Panc1 (cell line): ENCODE results near the gene POLE4. TPM values are rescaled to one million over a fixed set of nuclear protein-coding genes. Genes with fewer than 3 reads are reported as not detected.

ENCODE experiments used
- ATAC-seq: fragments of 200-7000 bp; cut with Tn5 transposase; 2 replicates; pipeline ENCODE4 v1.9.1; 2020; ENCODE audit warnings: mild to moderate bottlenecking, moderate library complexity
- BruUV-seq: library from RNA; stranded (reverse); fragments of 400-500 nt; replicated peaks from 2 replicates; lab custom pipeline; 2021; lab: Mats Ljungman, UMichigan
- CTCF ChIA-PET: fragments of 300-600 bp; sonication (Branson Sonifier 250); formaldehyde crosslinking; loops from one replicate; lab custom pipeline; 2022; ENCODE audit warnings: antibody characterized with exemption; lab: Charles Lee
- POLR2A ChIA-PET: fragments of 300-600 bp; sonication (Branson Sonifier 250); formaldehyde crosslinking; loops from one replicate; lab custom pipeline; 2022; ENCODE audit warnings: antibody characterized with exemption; lab: Charles Lee
- DNase-seq: peaks from one replicate; pipeline ENCODE4 v3.0.0-alpha.2; 2010; ENCODE audit warnings: low read depth, low spot score
- H3K27ac ChIP-seq: 2 replicates; pipeline ENCODE4 v1.5.1; 2011; ENCODE audit warnings: mild to moderate bottlenecking, low read length, inconsistent platforms
- H3K27me3 ChIP-seq: fragments of 200-500 bp; sonication (Bioruptor generic); 2 replicates; pipeline ENCODE4 v1.6.0; 2014; ENCODE audit warnings: low read length, inconsistent platforms; ENCODE audit not compliant: control insufficient read depth, insufficient read depth
- H3K36me3 ChIP-seq: fragments of 200-500 bp; sonication (Bioruptor generic); 2 replicates; pipeline ENCODE4 v1.5.1; 2014; ENCODE audit warnings: inconsistent platforms, mild to moderate bottlenecking, low read length, moderate library complexity; ENCODE audit not compliant: control insufficient read depth, insufficient read depth
- H3K4me1 ChIP-seq: 2 replicates; pipeline ENCODE4 v1.5.1; 2011; ENCODE audit warnings: inconsistent platforms, mild to moderate bottlenecking, low read length, moderate library complexity; ENCODE audit not compliant: control insufficient read depth, insufficient read depth
- H3K4me3 ChIP-seq, 2 experiments: 2 replicates each; pipeline ENCODE4 v1.5.1; 2011 to 2012; ENCODE audit warnings: low read depth in 2 of 2, low read length in 2 of 2, mild to moderate bottlenecking in 2 of 2, inconsistent platforms in 1 of 2, moderate library complexity in 1 of 2
- H3K9me3 ChIP-seq: fragments of 200-500 bp; sonication (Bioruptor generic); 2 replicates; pipeline ENCODE4 v1.5.1; 2014; ENCODE audit warnings: low read depth, mild to moderate bottlenecking, inconsistent platforms, low read length, moderate library complexity; ENCODE audit not compliant: control insufficient read depth, insufficient read depth
- CTCF ChIP-seq: fragments of 450-650 bp; IDR thresholded peaks from 2 replicates; pipeline ENCODE4 v1.5.1; 2017; ENCODE audit warnings: mild to moderate bottlenecking
- POLR2AphosphoS5 ChIP-seq: IDR thresholded peaks from 2 replicates; pipeline ENCODE4 v1.6.1; 2012; ENCODE audit warnings: mild to moderate bottlenecking, low read depth, low read length, moderate library complexity
- REST ChIP-seq, 2 experiments: IDR thresholded peaks; 2 replicates each; pipeline ENCODE4 v1.6.1; 2011 to 2012; ENCODE audit warnings: low read depth in 2 of 2, control low read depth in 1 of 2, low read length in 1 of 2, mild to moderate bottlenecking in 1 of 2, moderate library complexity in 1 of 2; ENCODE audit not compliant: insufficient read depth in 1 of 2
- SIN3A ChIP-seq: IDR thresholded peaks from 2 replicates; pipeline ENCODE4 v1.6.1; 2012; ENCODE audit warnings: low read depth, mild to moderate bottlenecking, low read length, moderate library complexity, borderline replicate concordance; ENCODE audit not compliant: insufficient read depth
- TCF7L2 ChIP-seq: IDR thresholded peaks from 2 replicates; pipeline ENCODE4 v1.6.1; 2011; ENCODE audit warnings: mild to moderate bottlenecking, low read depth, low read length, inconsistent platforms
- in situ Hi-C: cut with HindIII; loops from 2 replicates; pipeline ENCODE4 v1.10.0; 2016; ENCODE audit warnings: low sequenced_read_pairs, low pct_unique_long_range_greater_than_20kb
- intact Hi-C: fragments of 100-400 bp; cut with micrococcal nuclease; formaldehyde crosslinking; loops from one replicate; pipeline ENCODE4 v1.10.0; 2022; ENCODE audit not compliant: unreplicated experiment
- total RNA-seq: library from RNA; stranded (reverse); gene quantifications from one replicate; pipeline ENCODE4 v1.2.1, GENCODE V29; 2021; ENCODE audit not compliant: unreplicated experiment

The POLE4 gene
- total RNA-seq, 1 experiment from 2014 or later = 103 TPM

GRCh38 chr2:74966887-74967286, 8.4 kb downstream of the POLE4 start:
- DNase-seq (no peak), ATAC-seq (no peak)
- H3K27me3 ChIP-seq = no peaks in the 10 kb centered on the region
- CTCF ChIA-PET = no interaction called here
- no TSS peak for BruUV-seq
- no peak for TF ChIP-seq SIN3A
- H3K9me3 ChIP-seq = peaks cover 6% of the 10 kb centered on the region; the same call in 1 of the 2 replicates
- in situ Hi-C loops (no loop called here), intact Hi-C loops (no loop called here)
- H3K4me1 ChIP-seq = no peaks in the 10 kb centered on the region
- peaks cover 2% of the 10 kb centered on the region; the same call in 1 of the 2 replicates for H3K36me3 ChIP-seq
- POLR2A ChIA-PET = interaction anchor here (0.7 kb wide), 1 partner anchor 153 kb away, joined by 4 read pairs; no protein-coding TSS in a partner anchor
- no peak overlapping the region for H3K27ac ChIP-seq
- H3K4me3 ChIP-seq = no peak overlapping the region

GRCh38 chr2:74975016-74975415, 16.6 kb downstream of the POLE4 start:
- ATAC-seq (no peak), DNase-seq (no peak)
- H3K27me3 ChIP-seq = no peaks in the 10 kb centered on the region
- intact Hi-C loops = no loop called here
- in situ Hi-C loops = no loop called here
- no peak overlapping the region for H3K4me3 ChIP-seq
- no peaks in the 10 kb centered on the region for H3K9me3 ChIP-seq
- TF ChIP-seq POLR2AphosphoS5 = no peak
- TF ChIP-seq REST (IDR thresholded peaks at IDR 0.05; ENCODE audit: insufficient read depth in 1 of 2, low read depth in 2 of 2, low read length in 1 of 2) = no peak
- TF ChIP-seq TCF7L2 = no peak
- no peak for TF ChIP-seq CTCF
- no peak for TF ChIP-seq SIN3A
- POLR2A ChIA-PET = no interaction called here
- no peaks in the 10 kb centered on the region for H3K4me1 ChIP-seq
- no peaks in the 10 kb centered on the region for H3K36me3 ChIP-seq
- BruUV-seq = no TSS peak
- CTCF ChIA-PET = no interaction called here
- H3K27ac ChIP-seq = no peak overlapping the region

- CTCF ChIA-PET = no interaction called here
- no peaks in the 10 kb centered on the region for H3K4me1 ChIP-seq
Observed at GRCh38 chr2:74979844-74980243, 21.4 kb downstream of the POLE4 start.

More at GRCh38 chr2:74979844-74980243, 21.4 kb downstream of the POLE4 start:
- Histone ChIP-seq H3K9me3 (no peaks in the 10 kb centered on the region), H3K27ac (no peak overlapping the region), H3K27me3 (no peaks in the 10 kb centered on the region), H3K4me3 (no peak overlapping the region), H3K36me3 (no peaks in the 10 kb centered on the region)
- TF ChIP-seq TCF7L2 (no peak), SIN3A (no peak), POLR2AphosphoS5 (no peak), REST (IDR thresholded peaks at IDR 0.05; ENCODE audit: insufficient read depth in 1 of 2, low read depth in 2 of 2, low read length in 1 of 2) (no peak), CTCF (no peak)
- DNase-seq (no peak), ATAC-seq (no peak)
- no TSS peak for BruUV-seq
- intact Hi-C loops = no loop called here
- in situ Hi-C loops = no loop called here
- POLR2A ChIA-PET = no interaction called here
